Spleen (tissue), 7 donors: ENCODE results near the gene RIMBP2.

ENCODE experiments used
- POLR2A ChIP-seq, 3 donors: fragments of 450-650 bp; IDR thresholded peaks; one replicate each; pipeline ENCODE4 v1.5.1; 2017; ENCODE audit warnings: antibody characterized with exemption in 3 of 3, mild to moderate bottlenecking in 1 of 3
- TF ChIP-seq, protein P1 (sequence below), 11 experiments: fragments of 200-600 bp in 7 of 11; fragments of 450-650 bp in 4 of 11; sonication (generic) in 4 of 11; IDR thresholded peaks in 8 of 11; conservative IDR thresholded peaks in 3 of 11; 1 replicate in 7 of 11; 2 replicates in 4 of 11; pipeline versions ENCODE4 v1.4.0 to v1.8.0; 2016 to 2021; ENCODE audit warnings: antibody characterized with exemption in 11 of 11, inconsistent platforms in 4 of 11, mild to moderate bottlenecking in 1 of 11
- donor health status: DM: no; HTN: no; CAD: no; lungs with moderate emphysema.
- donor health status: DM: no; HTN: no; CAD: no.
- donor health status: DM: no; HTN: no; CAD: no.

DNA sequence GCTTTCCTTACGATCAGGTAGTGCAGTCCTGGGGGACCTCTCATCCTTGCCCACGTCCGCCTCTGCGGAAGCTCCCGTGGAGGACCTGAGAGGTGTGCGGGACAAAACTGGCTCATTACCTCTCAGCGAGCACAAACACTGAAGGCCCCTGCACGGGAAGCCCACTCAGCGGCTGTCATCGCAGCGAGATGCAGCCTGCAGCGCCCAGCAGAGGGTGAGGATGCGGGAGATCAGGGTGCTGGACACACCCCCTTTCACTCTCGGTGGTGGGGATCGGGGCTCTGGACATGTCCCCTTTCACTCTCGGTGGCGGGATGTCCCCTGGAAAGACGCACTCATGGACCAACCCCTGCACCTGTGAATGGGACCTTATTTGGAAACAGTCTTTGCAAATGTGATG is 266.8 kb downstream of the RIMBP2 start:
- no peak for TF ChIP-seq POLR2A (IDR thresholded peaks at IDR 0.05)
- TF ChIP-seq, protein P1, sequence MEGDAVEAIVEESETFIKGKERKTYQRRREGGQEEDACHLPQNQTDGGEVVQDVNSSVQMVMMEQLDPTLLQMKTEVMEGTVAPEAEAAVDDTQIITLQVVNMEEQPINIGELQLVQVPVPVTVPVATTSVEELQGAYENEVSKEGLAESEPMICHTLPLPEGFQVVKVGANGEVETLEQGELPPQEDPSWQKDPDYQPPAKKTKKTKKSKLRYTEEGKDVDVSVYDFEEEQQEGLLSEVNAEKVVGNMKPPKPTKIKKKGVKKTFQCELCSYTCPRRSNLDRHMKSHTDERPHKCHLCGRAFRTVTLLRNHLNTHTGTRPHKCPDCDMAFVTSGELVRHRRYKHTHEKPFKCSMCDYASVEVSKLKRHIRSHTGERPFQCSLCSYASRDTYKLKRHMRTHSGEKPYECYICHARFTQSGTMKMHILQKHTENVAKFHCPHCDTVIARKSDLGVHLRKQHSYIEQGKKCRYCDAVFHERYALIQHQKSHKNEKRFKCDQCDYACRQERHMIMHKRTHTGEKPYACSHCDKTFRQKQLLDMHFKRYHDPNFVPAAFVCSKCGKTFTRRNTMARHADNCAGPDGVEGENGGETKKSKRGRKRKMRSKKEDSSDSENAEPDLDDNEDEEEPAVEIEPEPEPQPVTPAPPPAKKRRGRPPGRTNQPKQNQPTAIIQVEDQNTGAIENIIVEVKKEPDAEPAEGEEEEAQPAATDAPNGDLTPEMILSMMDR (IDR thresholded peaks at IDR 0.05 in 8 of 11, conservative IDR thresholded peaks at IDR 0.05 in 3 of 11) = no peak
